HCT116 (cell line): ENCODE data around the gene NR5A2. TPM values are rescaled to one million over a fixed set of nuclear protein-coding genes. Genes with fewer than 3 reads are reported as not detected.

Experiments
- ATAC-seq: fragments of 200-7000 bp; cut with Tn5 transposase; 2 replicates; pipeline ENCODE4 v1.9.1; 2020; ENCODE audit warnings: mild to moderate bottlenecking, moderate library complexity
- BruUV-seq: library from RNA; stranded (reverse); fragments of 400-500 nt; replicated peaks from 2 replicates; lab custom pipeline; 2021; lab: Mats Ljungman, UMichigan
- CTCF ChIA-PET: fragments of 300-600 bp; sonication (Branson Sonifier 250); formaldehyde crosslinking; loops from one replicate; lab custom pipeline; 2021; ENCODE audit warnings: antibody characterized with exemption; lab: Charles Lee
- POLR2A ChIA-PET: fragments of 300-600, 350-600 bp; sonication (Branson Sonifier 250); formaldehyde crosslinking; loops from one replicate; lab custom pipeline; 2021; ENCODE audit warnings: antibody characterized with exemption; lab: Charles Lee
- RAD21 ChIA-PET, 2 experiments: fragments of 300-600 bp; sonication (Branson Sonifier 250); formaldehyde crosslinking; loops; one replicate each; lab custom pipeline; 2023; ENCODE audit warnings: low total read pairs in 2 of 2; ENCODE audit not compliant: uncharacterized antibody in 2 of 2, unreplicated experiment in 2 of 2, low non-redundant PET in 1 of 2; lab: Charles Lee
- DNase-seq: peaks from one replicate; pipeline ENCODE4 v3.0.0-alpha.2; 2010; ENCODE audit warnings: low read depth, low spot score
- H2AFZ ChIP-seq: fragments of 200-600 bp; shearing (Covaris generic), sonication (generic); 2 replicates; pipeline ENCODE4 v1.6.1; 2017; ENCODE audit warnings: low read depth, mixed run types, mixed read lengths, antibody characterized with exemption, low read length; ENCODE audit not compliant: poor library complexity, severe bottlenecking
- H3K27ac ChIP-seq: 2 replicates; pipeline ENCODE4 v1.5.1; 2012; ENCODE audit warnings: low read depth, low read length
- H3K27me3 ChIP-seq: fragments of 200-600 bp; sonication (generic); 2 replicates; pipeline ENCODE4 v1.6.1; 2016; ENCODE audit warnings: mixed run types, low read length, mixed read lengths; ENCODE audit not compliant: insufficient read depth
- H3K36me3 ChIP-seq, 2 experiments: fragments of 200-500 bp in 1 of 2; fragments of 200-600 bp in 1 of 2; sonication (Bioruptor generic) in 1 of 2; sonication (generic) in 1 of 2; 2 replicates each; pipeline versions ENCODE4 v1.5.1 to v1.6.1; 2014 to 2016; ENCODE audit warnings: low read length in 2 of 2, inconsistent platforms in 1 of 2, mixed read lengths in 1 of 2, mixed run types in 1 of 2; ENCODE audit not compliant: insufficient read depth in 2 of 2, control insufficient read depth in 1 of 2
- H3K4me1 ChIP-seq, 2 experiments: fragments of 200-600 bp in 1 of 2; sonication (generic) in 1 of 2; 2 replicates each; pipeline versions ENCODE4 v1.5.1 to v1.6.1; 2012 to 2017; ENCODE audit warnings: low read length in 2 of 2, inconsistent platforms in 1 of 2, mild to moderate bottlenecking in 1 of 2, mixed read lengths in 1 of 2, mixed run types in 1 of 2, moderate library complexity in 1 of 2; ENCODE audit not compliant: insufficient read depth in 2 of 2, control insufficient read depth in 1 of 2
- H3K4me2 ChIP-seq: fragments of 200-600 bp; sonication (generic); 2 replicates; pipeline ENCODE4 v1.6.1; 2017; ENCODE audit warnings: mixed run types, low read length, mixed read lengths
- H3K4me3 ChIP-seq, 2 experiments: fragments of 200-600 bp in 1 of 2; sonication (generic) in 1 of 2; replicated peaks in 1 of 2; 2 replicates each; pipeline ENCODE4 v1.5.1; 2011 to 2016; ENCODE audit warnings: low read length in 2 of 2, control low read depth in 1 of 2, low read depth in 1 of 2, mild to moderate bottlenecking in 1 of 2, mixed read lengths in 1 of 2, mixed run types in 1 of 2
- H3K79me2 ChIP-seq: fragments of 200-600 bp; sonication (generic); 2 replicates; pipeline ENCODE4 v1.6.1; 2017; ENCODE audit warnings: mild to moderate bottlenecking, mixed run types, low read length, moderate library complexity, mixed read lengths; ENCODE audit not compliant: insufficient read depth
- H3K9ac ChIP-seq: fragments of 200-600 bp; sonication (generic); 2 replicates; pipeline ENCODE4 v1.6.1; 2016; ENCODE audit warnings: low read length, mixed read lengths
- H3K9me2 ChIP-seq: fragments of 200-600 bp; sonication (generic), shearing (Covaris generic); 2 replicates; pipeline ENCODE4 v1.6.1; 2017; ENCODE audit warnings: mixed run types, mild to moderate bottlenecking, moderate library complexity; ENCODE audit not compliant: insufficient read depth
- H3K9me3 ChIP-seq, 2 experiments: fragments of 200-500 bp in 1 of 2; fragments of 200-600 bp in 1 of 2; sonication (Bioruptor generic) in 1 of 2; sonication (generic) in 1 of 2; 2 replicates each; pipeline ENCODE4 v1.6.1; 2014 to 2017; ENCODE audit warnings: low read length in 2 of 2, mixed read lengths in 2 of 2, inconsistent platforms in 1 of 2, low read depth in 1 of 2, mild to moderate bottlenecking in 1 of 2, mixed run types in 1 of 2, moderate library complexity in 1 of 2; ENCODE audit not compliant: control insufficient read depth in 1 of 2, insufficient read depth in 1 of 2
- H4K20me1 ChIP-seq: fragments of 200-600 bp; sonication (generic), shearing (Covaris generic); 2 replicates; pipeline ENCODE4 v1.6.1; 2017; ENCODE audit warnings: mixed run types, mild to moderate bottlenecking, moderate library complexity; ENCODE audit not compliant: insufficient read depth
- CBX3 ChIP-seq: IDR thresholded peaks from 2 replicates; pipeline ENCODE4 v1.6.1; 2012; ENCODE audit warnings: low read depth
- EGR1 ChIP-seq: IDR thresholded peaks from 2 replicates; pipeline ENCODE4 v1.6.1; 2012; ENCODE audit warnings: low read depth
- intact Hi-C: fragments of 100-400 bp; cut with micrococcal nuclease; formaldehyde crosslinking; loops from 2 replicates; pipeline ENCODE4 v1.10.0; 2022
- total RNA-seq: library from RNA; stranded (reverse); gene quantifications from one replicate; pipeline ENCODE4 v1.2.1, GENCODE V29; 2021; ENCODE audit not compliant: unreplicated experiment
- TF ChIP-seq, protein P1 (sequence below): IDR thresholded peaks from 2 replicates; pipeline ENCODE4 v1.6.1; 2012; ENCODE audit warnings: low read depth
- TF ChIP-seq, protein P2 (sequence below): IDR thresholded peaks from 2 replicates; pipeline ENCODE4 v1.6.1; 2012
- TF ChIP-seq, protein P3 (sequence below): IDR thresholded peaks from 2 replicates; pipeline ENCODE4 v1.6.1; 2011; ENCODE audit warnings: mild to moderate bottlenecking, low read length, moderate library complexity; ENCODE audit not compliant: insufficient replicate concordance; ENCODE audit errors: extremely low read depth

Gene NR5A2
- total RNA-seq, 1 experiment from 2014 or later = 0.91 TPM

DNA sequence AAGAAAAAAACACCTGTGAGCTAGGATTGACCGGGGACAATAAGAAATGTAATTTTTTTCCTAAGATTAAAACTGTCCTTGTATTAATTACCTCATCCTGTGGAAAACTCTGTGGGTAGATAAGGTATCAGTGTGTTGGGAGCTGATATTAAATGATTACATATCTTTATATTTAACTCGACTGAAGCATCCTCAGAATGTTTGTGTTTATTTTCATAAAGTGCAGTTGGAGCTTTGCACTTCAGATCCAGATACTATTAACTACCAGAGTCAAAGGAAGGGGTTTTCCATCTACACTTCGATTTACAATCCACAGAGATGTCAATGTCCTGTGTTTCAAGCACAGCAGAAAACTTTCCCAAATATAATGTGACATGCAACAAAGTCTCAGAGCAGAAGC lies 164.5 kb downstream of the NR5A2 start:
- H3K4me1 ChIP-seq = no peaks in the 10 kb centered on the region
- H3K9ac ChIP-seq = no peak overlapping the region
- no peaks in the 10 kb centered on the region for H3K9me3 ChIP-seq
- no peaks in the 10 kb centered on the region for H3K27me3 ChIP-seq
- DNase-seq (no peak), ATAC-seq (no peak)
- no peaks in the 10 kb centered on the region for H3K79me2 ChIP-seq
- H3K4me2 ChIP-seq = no peak overlapping the region
- H3K4me3 ChIP-seq = no peak overlapping the region
- no peak overlapping the region for H3K27ac ChIP-seq
- TF ChIP-seq, protein P1, sequence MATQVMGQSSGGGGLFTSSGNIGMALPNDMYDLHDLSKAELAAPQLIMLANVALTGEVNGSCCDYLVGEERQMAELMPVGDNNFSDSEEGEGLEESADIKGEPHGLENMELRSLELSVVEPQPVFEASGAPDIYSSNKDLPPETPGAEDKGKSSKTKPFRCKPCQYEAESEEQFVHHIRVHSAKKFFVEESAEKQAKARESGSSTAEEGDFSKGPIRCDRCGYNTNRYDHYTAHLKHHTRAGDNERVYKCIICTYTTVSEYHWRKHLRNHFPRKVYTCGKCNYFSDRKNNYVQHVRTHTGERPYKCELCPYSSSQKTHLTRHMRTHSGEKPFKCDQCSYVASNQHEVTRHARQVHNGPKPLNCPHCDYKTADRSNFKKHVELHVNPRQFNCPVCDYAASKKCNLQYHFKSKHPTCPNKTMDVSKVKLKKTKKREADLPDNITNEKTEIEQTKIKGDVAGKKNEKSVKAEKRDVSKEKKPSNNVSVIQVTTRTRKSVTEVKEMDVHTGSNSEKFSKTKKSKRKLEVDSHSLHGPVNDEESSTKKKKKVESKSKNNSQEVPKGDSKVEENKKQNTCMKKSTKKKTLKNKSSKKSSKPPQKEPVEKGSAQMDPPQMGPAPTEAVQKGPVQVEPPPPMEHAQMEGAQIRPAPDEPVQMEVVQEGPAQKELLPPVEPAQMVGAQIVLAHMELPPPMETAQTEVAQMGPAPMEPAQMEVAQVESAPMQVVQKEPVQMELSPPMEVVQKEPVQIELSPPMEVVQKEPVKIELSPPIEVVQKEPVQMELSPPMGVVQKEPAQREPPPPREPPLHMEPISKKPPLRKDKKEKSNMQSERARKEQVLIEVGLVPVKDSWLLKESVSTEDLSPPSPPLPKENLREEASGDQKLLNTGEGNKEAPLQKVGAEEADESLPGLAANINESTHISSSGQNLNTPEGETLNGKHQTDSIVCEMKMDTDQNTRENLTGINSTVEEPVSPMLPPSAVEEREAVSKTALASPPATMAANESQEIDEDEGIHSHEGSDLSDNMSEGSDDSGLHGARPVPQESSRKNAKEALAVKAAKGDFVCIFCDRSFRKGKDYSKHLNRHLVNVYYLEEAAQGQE = no peak
- no peak for TF ChIP-seq EGR1
- TF ChIP-seq, protein P2, sequence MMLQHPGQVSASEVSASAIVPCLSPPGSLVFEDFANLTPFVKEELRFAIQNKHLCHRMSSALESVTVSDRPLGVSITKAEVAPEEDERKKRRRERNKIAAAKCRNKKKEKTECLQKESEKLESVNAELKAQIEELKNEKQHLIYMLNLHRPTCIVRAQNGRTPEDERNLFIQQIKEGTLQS = no peak
- TF ChIP-seq, protein P3, sequence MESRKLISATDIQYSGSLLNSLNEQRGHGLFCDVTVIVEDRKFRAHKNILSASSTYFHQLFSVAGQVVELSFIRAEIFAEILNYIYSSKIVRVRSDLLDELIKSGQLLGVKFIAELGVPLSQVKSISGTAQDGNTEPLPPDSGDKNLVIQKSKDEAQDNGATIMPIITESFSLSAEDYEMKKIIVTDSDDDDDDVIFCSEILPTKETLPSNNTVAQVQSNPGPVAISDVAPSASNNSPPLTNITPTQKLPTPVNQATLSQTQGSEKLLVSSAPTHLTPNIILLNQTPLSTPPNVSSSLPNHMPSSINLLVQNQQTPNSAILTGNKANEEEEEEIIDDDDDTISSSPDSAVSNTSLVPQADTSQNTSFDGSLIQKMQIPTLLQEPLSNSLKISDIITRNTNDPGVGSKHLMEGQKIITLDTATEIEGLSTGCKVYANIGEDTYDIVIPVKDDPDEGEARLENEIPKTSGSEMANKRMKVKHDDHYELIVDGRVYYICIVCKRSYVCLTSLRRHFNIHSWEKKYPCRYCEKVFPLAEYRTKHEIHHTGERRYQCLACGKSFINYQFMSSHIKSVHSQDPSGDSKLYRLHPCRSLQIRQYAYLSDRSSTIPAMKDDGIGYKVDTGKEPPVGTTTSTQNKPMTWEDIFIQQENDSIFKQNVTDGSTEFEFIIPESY = no peak
- TF ChIP-seq CBX3 = no peak
- no peaks in the 10 kb centered on the region for H3K9me2 ChIP-seq
- RAD21 ChIA-PET = no interaction called here
- CTCF ChIA-PET = no interaction called here
- no peak overlapping the region for H2AFZ ChIP-seq
- no TSS peak for BruUV-seq
- H3K36me3 ChIP-seq = no peaks in the 10 kb centered on the region
- intact Hi-C loops = no loop called here
- no peaks in the 10 kb centered on the region for H4K20me1 ChIP-seq
- POLR2A ChIA-PET = no interaction called here
